ENCODE data around the gene TTC28.

- TF ChIP-seq CTCF (IDR thresholded peaks at IDR 0.05): no peak
- TF ChIP-seq POLR2A (IDR thresholded peaks at IDR 0.05): no peak
Observed at GRCh38 chr22:28430466-28431025, 249.1 kb downstream of the TTC28 start.

All from lower leg skin (tissue), 3 donors.